ENCODE data around the gene PCDHB9.

- TF ChIP-seq CTCF (IDR thresholded peaks at IDR 0.05; ENCODE audit: poor library complexity) (no peak), EZH2phosphoT487 (IDR thresholded peaks at IDR 0.05; ENCODE audit: low read depth, severe bottlenecking, unreplicated experiment) (no peak)
Observed at GRCh38 chr5:141223112-141223783, 36.3 kb downstream of the PCDHB9 start, which contains the start of gene PCDHB14.
